ENCODE results near the gene SLC6A12.

Gene SLC6A12

GRCh38 chr12:163406-163986 lies 50.5 kb downstream of the SLC6A12 start:
- no peak for DNase-seq (ENCODE audit: low read depth)

GRCh38 chr12:162467-163307 lies 51.3 kb downstream of the SLC6A12 start:
- DNase-seq (ENCODE audit: low read depth), result peak; percentile 27

GRCh38 chr12:161823-162222 lies 52.1 kb downstream of the SLC6A12 start:
- no peak for DNase-seq (ENCODE audit: low read depth)

GRCh38 chr12:160858-161257 lies 53.1 kb downstream of the SLC6A12 start:
- DNase-seq (ENCODE audit: low read depth), result no peak

- no peak for DNase-seq (ENCODE audit: low read depth)
Measured at GRCh38 chr12:159156-159782, 54.7 kb downstream of the SLC6A12 start.

GRCh38 chr12:157644-158043 lies 56.3 kb downstream of the SLC6A12 start:
- DNase-seq (ENCODE audit: low read depth), result no peak

GRCh38 chr12:156945-157344 lies 57.0 kb downstream of the SLC6A12 start:
- DNase-seq (ENCODE audit: low read depth), result no peak

GRCh38 chr12:155646-156045 lies 58.3 kb downstream of the SLC6A12 start:
- DNase-seq (ENCODE audit: low read depth), result no peak

GRCh38 chr12:155006-155405 lies 59.0 kb downstream of the SLC6A12 start:
- DNase-seq (ENCODE audit: low read depth), result no peak

GRCh38 chr12:154058-154457 lies 59.9 kb downstream of the SLC6A12 start:
- DNase-seq (ENCODE audit: low read depth), result no peak

GRCh38 chr12:153080-153746 lies 60.7 kb downstream of the SLC6A12 start:
- DNase-seq (ENCODE audit: low read depth), result peak; percentile 75

- DNase-seq (ENCODE audit: low read depth), result peak; percentile 15
Measured at GRCh38 chr12:152440-152839, 61.5 kb downstream of the SLC6A12 start.

GRCh38 chr12:151579-151978 lies 62.4 kb downstream of the SLC6A12 start:
- DNase-seq (ENCODE audit: low read depth), result no peak

- DNase-seq (ENCODE audit: low read depth), result no peak
Measured at GRCh38 chr12:148676-149416, 65.1 kb downstream of the SLC6A12 start.

GRCh38 chr12:147242-147641 lies 66.7 kb downstream of the SLC6A12 start:
- no peak for DNase-seq (ENCODE audit: low read depth)

- no peak for DNase-seq (ENCODE audit: low read depth)
Measured at GRCh38 chr12:145369-145960, 68.5 kb downstream of the SLC6A12 start.

GRCh38 chr12:144650-145284 lies 69.2 kb downstream of the SLC6A12 start:
- no peak for DNase-seq (ENCODE audit: low read depth)

- DNase-seq (ENCODE audit: low read depth), result no peak
Measured at GRCh38 chr12:143964-144649, 69.8 kb downstream of the SLC6A12 start.

- no peak for DNase-seq (ENCODE audit: low read depth)
Measured at GRCh38 chr12:140162-140561, 73.8 kb downstream of the SLC6A12 start.
